Measurements from ENCODE around the gene NDRG4.

Gene NDRG4

GRCh38 chr16:58515125-58515870 is 15.4 kb downstream of the NDRG4 start, which contains the start of gene SETD6:
Gene SETD6, plus strand, starts transcription at chr16:58515517. Its CDS starts 21 bp downstream, at chr16:58515538.
- no peak for DNase-seq (ENCODE audit: low read depth, low spot score)
- Histone ChIP-seq H3K27ac (no peak within 1 kb of the TSS), H3K4me3 (no peak within 1 kb of the TSS), H3K9ac (ENCODE audit: insufficient read length) (no peak within 1 kb of the TSS), H3K9me3 (ENCODE audit: low read depth, low read length) (no peaks in the 10 kb centered on the region), H3K36me3 (ENCODE audit: insufficient read depth, low read length) (peaks cover 31% of the 10 kb centered on the region)
- TF ChIP-seq EZH2 (IDR thresholded peaks at IDR 0.05): no peak
- no peak for TF ChIP-seq FOXP2 (optimal IDR thresholded peaks at IDR 0.05; ENCODE audit: control extremely low read depth, extremely low read length, insufficient read depth)
- no peak for TF ChIP-seq POLR2AphosphoS5 (IDR thresholded peaks at IDR 0.05; ENCODE audit: borderline replicate concordance, low read depth, low read length)

GRCh38 chr16:58515871-58516767 is 16.2 kb downstream of the NDRG4 start:
- no peak for DNase-seq (ENCODE audit: low read depth, low spot score)
- no peak overlapping the region for H3K4me3 ChIP-seq
- H3K36me3 ChIP-seq (ENCODE audit: insufficient read depth, low read length): peaks cover 40% of the 10 kb centered on the region
- H3K9me3 ChIP-seq (ENCODE audit: low read depth, low read length): no peaks in the 10 kb centered on the region
- no peak overlapping the region for H3K27ac ChIP-seq
- no peak overlapping the region for H3K9ac ChIP-seq (ENCODE audit: insufficient read length)
- TF ChIP-seq POLR2AphosphoS5 (IDR thresholded peaks at IDR 0.05; ENCODE audit: borderline replicate concordance, low read depth, low read length) (no peak), FOXP2 (optimal IDR thresholded peaks at IDR 0.05; ENCODE audit: control extremely low read depth, extremely low read length, insufficient read depth) (no peak)

GRCh38 chr16:58516768-58517107 is 16.8 kb downstream of the NDRG4 start:
- H3K27ac ChIP-seq: no peak overlapping the region
- H3K9me3 ChIP-seq (ENCODE audit: low read depth, low read length): no peaks in the 10 kb centered on the region
- no peak for DNase-seq (ENCODE audit: low read depth, low spot score)
- TF ChIP-seq POLR2AphosphoS5 (IDR thresholded peaks at IDR 0.05; ENCODE audit: borderline replicate concordance, low read depth, low read length): no peak
- no peak for TF ChIP-seq FOXP2 (optimal IDR thresholded peaks at IDR 0.05; ENCODE audit: control extremely low read depth, extremely low read length, insufficient read depth)
- TF ChIP-seq EZH2 (IDR thresholded peaks at IDR 0.05): no peak
- peaks cover 45% of the 10 kb centered on the region for H3K36me3 ChIP-seq (ENCODE audit: insufficient read depth, low read length)
- H3K4me3 ChIP-seq: no peak overlapping the region
- H3K9ac ChIP-seq (ENCODE audit: insufficient read length): no peak overlapping the region

GRCh38 chr16:58518083-58518979 is 18.4 kb downstream of the NDRG4 start:
- no peak for DNase-seq (ENCODE audit: low read depth, low spot score)
- Histone ChIP-seq H3K4me3 (no peak overlapping the region), H3K27ac (no peak overlapping the region), H3K36me3 (ENCODE audit: insufficient read depth, low read length) (peaks cover 55% of the 10 kb centered on the region), H3K9ac (ENCODE audit: insufficient read length) (no peak overlapping the region), H3K9me3 (ENCODE audit: low read depth, low read length) (no peaks in the 10 kb centered on the region)
- no peak for TF ChIP-seq POLR2AphosphoS5 (IDR thresholded peaks at IDR 0.05; ENCODE audit: borderline replicate concordance, low read depth, low read length)

GRCh38 chr16:58518980-58519368 is 19.0 kb downstream of the NDRG4 start:
- TF ChIP-seq EZH2 (IDR thresholded peaks at IDR 0.05): no peak
- TF ChIP-seq POLR2AphosphoS5 (IDR thresholded peaks at IDR 0.05; ENCODE audit: borderline replicate concordance, low read depth, low read length): no peak
- no peak for TF ChIP-seq FOXP2 (optimal IDR thresholded peaks at IDR 0.05; ENCODE audit: control extremely low read depth, extremely low read length, insufficient read depth)
- no peak for DNase-seq (ENCODE audit: low read depth, low spot score)
- Histone ChIP-seq H3K9ac (ENCODE audit: insufficient read length) (no peak overlapping the region), H3K9me3 (ENCODE audit: low read depth, low read length) (no peaks in the 10 kb centered on the region), H3K27ac (no peak overlapping the region), H3K36me3 (ENCODE audit: insufficient read depth, low read length) (peaks cover 61% of the 10 kb centered on the region), H3K4me3 (no peak overlapping the region)

GRCh38 chr16:58519707-58520106 is 19.8 kb downstream of the NDRG4 start:
- Histone ChIP-seq H3K9me3 (ENCODE audit: low read depth, low read length) (no peaks in the 10 kb centered on the region), H3K4me3 (no peak overlapping the region), H3K9ac (ENCODE audit: insufficient read length) (no peak overlapping the region), H3K36me3 (ENCODE audit: insufficient read depth, low read length) (peaks cover 68% of the 10 kb centered on the region), H3K27ac (no peak overlapping the region)
- TF ChIP-seq FOXP2 (optimal IDR thresholded peaks at IDR 0.05; ENCODE audit: control extremely low read depth, extremely low read length, insufficient read depth) (no peak), POLR2AphosphoS5 (IDR thresholded peaks at IDR 0.05; ENCODE audit: borderline replicate concordance, low read depth, low read length) (no peak), EZH2 (IDR thresholded peaks at IDR 0.05) (no peak)
- DNase-seq (ENCODE audit: low read depth, low spot score): no peak

- H3K9me3 ChIP-seq (ENCODE audit: low read depth, low read length): no peaks in the 10 kb centered on the region
- no peak overlapping the region for H3K9ac ChIP-seq (ENCODE audit: insufficient read length)
- H3K36me3 ChIP-seq (ENCODE audit: insufficient read depth, low read length): peaks cover 70% of the 10 kb centered on the region
- H3K27ac ChIP-seq: no peak overlapping the region
- DNase-seq (ENCODE audit: low read depth, low spot score): no peak
- no peak for TF ChIP-seq FOXP2 (optimal IDR thresholded peaks at IDR 0.05; ENCODE audit: control extremely low read depth, extremely low read length, insufficient read depth)
- TF ChIP-seq EZH2 (IDR thresholded peaks at IDR 0.05): no peak
- H3K4me3 ChIP-seq: no peak overlapping the region
Measured at GRCh38 chr16:58530179-58530578, 30.2 kb downstream of the NDRG4 start.

GRCh38 chr16:58532414-58532813 is 32.5 kb downstream of the NDRG4 start:
- TF ChIP-seq POLR2AphosphoS5 (IDR thresholded peaks at IDR 0.05; ENCODE audit: borderline replicate concordance, low read depth, low read length): no peak
- TF ChIP-seq FOXP2 (optimal IDR thresholded peaks at IDR 0.05; ENCODE audit: control extremely low read depth, extremely low read length, insufficient read depth): no peak
- Histone ChIP-seq H3K36me3 (ENCODE audit: insufficient read depth, low read length) (peaks cover 75% of the 10 kb centered on the region), H3K4me3 (no peak overlapping the region), H3K9me3 (ENCODE audit: low read depth, low read length) (no peaks in the 10 kb centered on the region), H3K27ac (no peak overlapping the region), H3K9ac (ENCODE audit: insufficient read length) (no peak overlapping the region)
- no peak for DNase-seq (ENCODE audit: low read depth, low spot score)

Measured in SK-N-MC (cell line).